Glomerular visceral epithelial cell (primary cell): ENCODE measurements around the gene ZDHHC11B.
A peak's percentile ranks its signal among the peaks of the same experiment; 100 is the strongest.
"Not testable (repeated sequence)": the region's sequence is repeated elsewhere in the genome, so short reads cannot be mapped to it uniquely, and the experiment has no call there.

ENCODE experiments used
- DNase-seq: peaks from one replicate; pipeline ENCODE4 v3.0.0-alpha.2; 2016; ENCODE audit errors: extremely low spot score

Gene ZDHHC11B

GRCh38 chr5:752532-753115 is 31.9 kb downstream of the ZDHHC11B start:
- not testable (repeated sequence) for DNase-seq

- not testable (repeated sequence) for DNase-seq
Observed at GRCh38 chr5:751992-752391, 32.5 kb downstream of the ZDHHC11B start.

- DNase-seq = no peak
Observed at GRCh38 chr5:751496-751895, 33.0 kb downstream of the ZDHHC11B start.

- DNase-seq = not testable (repeated sequence)
Observed at GRCh38 chr5:750226-750625, 34.3 kb downstream of the ZDHHC11B start.

- DNase-seq = no peak
Observed at GRCh38 chr5:749101-749670, 35.3 kb downstream of the ZDHHC11B start.

- DNase-seq = not testable (repeated sequence)
Observed at GRCh38 chr5:748011-748980, 36.2 kb downstream of the ZDHHC11B start.

- not testable (repeated sequence) for DNase-seq
Observed at GRCh38 chr5:747303-747844, 37.2 kb downstream of the ZDHHC11B start.

GRCh38 chr5:746258-746761 is 38.2 kb downstream of the ZDHHC11B start:
- no peak for DNase-seq

GRCh38 chr5:745272-746142 is 39.0 kb downstream of the ZDHHC11B start:
- DNase-seq = not testable (repeated sequence)

GRCh38 chr5:743696-744404 is 40.7 kb downstream of the ZDHHC11B start:
- not testable (repeated sequence) for DNase-seq

GRCh38 chr5:742276-742675 is 42.3 kb downstream of the ZDHHC11B start:
- DNase-seq = not testable (repeated sequence)

- not testable (repeated sequence) for DNase-seq
Observed at GRCh38 chr5:734145-734544, 50.4 kb downstream of the ZDHHC11B start.

- DNase-seq = not testable (repeated sequence)
Observed at GRCh38 chr5:732754-733454, 51.6 kb downstream of the ZDHHC11B start.

GRCh38 chr5:729225-729624 is 55.3 kb downstream of the ZDHHC11B start:
- DNase-seq = not testable (repeated sequence)

- DNase-seq = peak; percentile 25
Observed at GRCh38 chr5:727087-727486, 57.4 kb downstream of the ZDHHC11B start.

- DNase-seq = not testable (repeated sequence)
Observed at GRCh38 chr5:723865-724264, 60.7 kb downstream of the ZDHHC11B start.

- DNase-seq = not testable (repeated sequence)
Observed at GRCh38 chr5:723309-723708, 61.2 kb downstream of the ZDHHC11B start.

- DNase-seq = not testable (repeated sequence)
Observed at GRCh38 chr5:719379-719778, 65.2 kb downstream of the ZDHHC11B start.

GRCh38 chr5:717143-717542 is 67.4 kb downstream of the ZDHHC11B start:
- DNase-seq = no peak

- not testable (repeated sequence) for DNase-seq
Observed at GRCh38 chr5:716740-717139, 67.8 kb downstream of the ZDHHC11B start.
